Activated naive CD8-positive, alpha-beta T cell treated with anti-CD3 and anti-CD28 coated beads, Interleukin-2, amount 50 U/mL, for 16 hours (primary cell): ENCODE measurements around the gene CCDC192.
"Not testable (repeated sequence)": the region's sequence is repeated elsewhere in the genome, so short reads cannot be mapped to it uniquely, and the experiment has no call there.

Experiments
- DNase-seq: peaks from one replicate; pipeline ENCODE4 v3.0.0-alpha.2; 2020; ENCODE audit warnings: low read depth, low spot score

Gene CCDC192

GRCh38 chr5:127699416-127699815 lies 3.8 kb upstream of the CCDC192 start:
- DNase-seq, result no peak

GRCh38 chr5:127700237-127700766 lies 2.9 kb upstream of the CCDC192 start:
- no peak for DNase-seq

GRCh38 chr5:127702434-127702833 lies 757 bp upstream of the CCDC192 start:
- no peak for DNase-seq

DNA sequence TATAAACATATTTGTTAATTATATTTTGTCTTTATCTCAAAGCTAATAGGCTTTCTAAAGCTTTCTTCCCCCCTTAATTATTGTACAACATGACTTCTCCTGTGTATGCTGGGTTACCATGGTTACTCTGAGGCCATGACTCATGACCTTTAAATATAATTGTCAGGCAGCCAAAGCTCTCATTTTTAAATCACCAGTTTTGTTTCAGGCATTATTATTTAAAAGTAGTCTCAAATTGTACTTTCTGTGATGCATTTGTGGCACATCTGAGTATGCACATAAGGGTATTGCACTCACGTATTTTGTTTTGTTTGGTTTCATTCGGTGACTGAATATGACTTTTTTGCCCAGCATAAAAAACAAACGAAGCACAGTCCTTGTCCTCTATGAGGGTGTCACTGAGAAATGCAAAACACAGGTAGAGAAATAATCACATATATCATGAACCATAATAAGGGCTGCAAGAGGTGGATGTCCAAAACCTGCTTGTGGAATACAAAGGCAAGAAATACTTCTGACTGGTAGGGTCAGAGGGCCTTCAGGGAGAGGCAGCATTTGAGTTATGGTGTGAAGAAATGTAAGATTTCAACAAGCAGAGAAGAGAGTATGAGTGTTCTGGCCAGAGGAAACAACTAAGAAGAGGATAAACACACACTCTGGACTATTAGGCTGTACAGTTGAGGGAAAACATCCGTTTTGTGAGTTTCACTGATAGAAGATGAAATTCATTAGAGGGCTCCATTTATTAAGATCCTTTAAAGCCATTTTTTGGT lies 2.1 kb downstream of the CCDC192 start:
- no peak for DNase-seq

DNA sequence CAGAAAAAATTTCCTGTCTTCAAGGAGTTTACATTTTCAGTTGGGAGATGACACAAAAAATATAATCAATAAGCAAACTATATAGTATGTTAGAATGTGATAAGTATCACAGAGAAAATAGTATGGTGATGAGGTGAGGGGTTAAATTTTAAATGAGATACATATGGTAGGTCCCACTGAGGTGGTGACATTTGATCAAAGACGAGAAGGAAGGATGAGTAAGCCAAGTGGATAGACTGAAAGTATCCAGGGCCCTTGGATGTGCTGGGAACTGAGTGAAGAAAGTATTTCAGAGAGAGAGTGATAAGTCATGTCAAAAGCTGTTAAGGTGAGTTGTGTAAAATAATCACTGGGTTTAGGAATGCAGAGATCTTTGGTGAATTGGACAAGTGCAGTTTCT lies 3.5 kb downstream of the CCDC192 start:
- DNase-seq, result no peak

- DNase-seq, result no peak
These were observed 4.0 kb downstream of the CCDC192 start for GRCh38 chr5:127707209-127707608.

GRCh38 chr5:127713083-127713482 lies 9.9 kb downstream of the CCDC192 start:
- DNase-seq, result not testable (repeated sequence)

- DNase-seq, result no peak
These were observed 15.0 kb downstream of the CCDC192 start for GRCh38 chr5:127718181-127718580.

DNA sequence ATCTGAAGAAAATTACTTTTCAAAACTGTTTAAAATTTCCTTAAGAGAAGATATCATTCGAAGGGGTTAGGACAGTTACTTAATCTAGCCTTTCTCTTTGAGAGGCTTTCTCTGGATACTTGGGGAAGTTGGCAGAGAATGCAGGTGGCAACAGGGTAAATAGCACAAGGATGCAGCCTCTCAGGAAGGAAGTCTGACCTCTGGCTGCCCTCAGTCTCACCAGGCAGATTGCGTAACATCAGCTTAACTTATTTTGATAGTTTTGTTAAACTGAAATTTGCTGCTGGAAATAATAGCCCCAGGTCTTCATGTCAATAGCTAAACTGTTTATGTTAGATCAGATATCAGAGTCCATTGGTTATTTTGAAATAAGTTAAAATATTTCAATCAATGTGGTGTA lies 20.4 kb downstream of the CCDC192 start:
- DNase-seq, result no peak

DNA sequence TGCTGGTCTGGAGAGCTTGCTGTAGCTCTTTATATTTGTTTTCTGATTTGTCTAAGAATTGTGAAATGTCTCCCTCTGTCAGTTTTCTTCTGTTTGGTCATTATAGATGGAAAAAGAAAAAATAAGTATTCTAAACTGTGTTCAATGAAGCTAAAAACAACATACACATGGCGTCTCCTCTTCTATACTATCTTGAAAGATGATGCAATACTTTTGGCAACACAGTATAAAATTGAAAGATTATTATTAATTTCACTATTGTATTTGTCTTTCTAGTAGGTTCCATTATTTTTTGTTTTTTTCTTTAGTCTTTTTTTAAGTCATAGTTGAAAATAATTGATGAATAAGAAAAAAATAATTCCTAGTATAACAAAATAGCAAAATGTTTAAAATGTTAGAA lies 22.5 kb downstream of the CCDC192 start:
- DNase-seq, result no peak

GRCh38 chr5:127732963-127733362 lies 29.8 kb downstream of the CCDC192 start:
- DNase-seq, result no peak

DNA sequence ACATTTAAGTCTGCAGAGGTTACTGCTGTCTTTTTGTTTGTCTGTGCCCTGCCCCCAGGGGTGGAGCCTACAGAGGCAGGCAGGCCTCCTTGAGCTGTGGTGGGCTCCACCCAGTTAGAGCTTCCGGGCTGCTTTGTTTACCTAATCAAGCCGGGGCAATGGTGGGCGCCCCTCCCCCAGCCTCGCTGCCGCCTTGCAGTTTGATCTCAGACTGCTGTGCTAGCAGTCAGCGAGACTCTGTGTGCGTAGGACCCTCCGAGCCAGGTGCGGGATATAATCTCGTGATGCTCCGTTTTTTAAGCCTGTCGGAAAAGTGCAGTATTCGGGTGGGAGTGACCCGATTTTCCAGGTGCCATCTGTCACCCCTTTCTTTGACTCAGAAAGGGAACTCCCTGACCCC lies 36.2 kb downstream of the CCDC192 start:
- not testable (repeated sequence) for DNase-seq

DNA sequence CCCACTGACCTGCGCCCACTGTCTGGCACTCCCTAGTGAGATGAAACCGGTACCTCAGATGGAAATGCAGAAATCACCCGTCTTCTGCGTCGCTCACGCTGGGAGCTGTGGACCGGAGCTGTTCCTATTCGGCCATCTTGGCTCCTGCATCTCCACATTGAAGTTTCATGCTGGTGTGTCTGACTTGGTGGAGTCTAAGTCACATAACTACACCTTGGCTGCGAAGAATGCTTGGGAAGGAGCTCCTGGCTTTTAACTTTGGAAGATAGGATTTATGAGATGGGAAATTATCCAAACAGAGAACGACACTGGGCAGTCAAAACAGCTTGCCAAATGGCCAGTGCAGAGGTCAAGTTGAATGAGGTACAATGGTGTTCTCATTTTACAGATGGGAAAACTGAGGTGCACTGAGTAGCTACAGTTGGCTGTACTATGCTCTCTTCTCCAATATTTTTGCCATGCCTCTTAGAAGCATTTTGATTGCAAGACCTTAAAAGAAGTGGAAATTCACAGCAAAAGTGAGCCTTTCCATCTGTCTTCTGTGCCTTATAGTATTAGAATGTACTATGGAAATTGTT lies 36.7 kb downstream of the CCDC192 start:
- DNase-seq, result no peak

DNA sequence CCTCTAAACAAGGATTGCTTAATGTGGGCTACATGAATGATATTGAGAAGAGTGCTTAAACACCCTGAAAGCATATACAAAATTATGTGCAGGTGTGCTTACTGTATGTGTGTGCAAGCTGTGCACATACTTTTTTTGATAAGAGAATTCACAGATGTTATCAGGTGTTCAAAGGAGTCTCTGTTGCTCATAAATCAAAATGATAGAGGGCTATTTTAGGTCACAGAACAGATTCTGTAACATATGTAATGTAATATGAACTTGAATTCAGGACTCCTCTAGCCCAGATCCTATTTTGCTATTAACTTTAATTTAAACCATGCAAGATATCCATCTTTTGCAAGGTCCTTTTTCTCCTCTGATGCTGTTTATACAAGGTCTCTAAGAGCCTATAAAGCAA lies 38.2 kb downstream of the CCDC192 start:
- DNase-seq, result no peak

DNA sequence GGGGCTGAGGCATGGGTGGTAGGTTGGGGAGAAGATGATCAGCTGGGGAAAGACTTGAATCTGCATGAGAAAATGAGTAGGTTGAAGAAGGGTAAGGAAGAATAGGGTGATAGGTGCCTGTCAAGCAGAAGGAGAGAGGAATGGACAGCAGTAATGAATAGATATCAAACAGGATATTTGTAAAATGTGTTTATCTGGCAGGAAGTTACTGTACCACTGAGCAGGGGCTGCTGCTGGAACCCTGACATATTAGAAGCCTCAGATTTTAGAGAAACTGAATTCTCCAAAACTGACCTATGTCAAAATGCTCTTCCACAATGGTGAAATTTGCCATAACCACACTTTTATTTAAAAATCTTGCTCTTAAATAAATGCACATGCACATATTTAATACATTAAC lies 41.0 kb downstream of the CCDC192 start:
- no peak for DNase-seq

GRCh38 chr5:127746756-127747155 lies 43.6 kb downstream of the CCDC192 start:
- DNase-seq, result no peak

DNA sequence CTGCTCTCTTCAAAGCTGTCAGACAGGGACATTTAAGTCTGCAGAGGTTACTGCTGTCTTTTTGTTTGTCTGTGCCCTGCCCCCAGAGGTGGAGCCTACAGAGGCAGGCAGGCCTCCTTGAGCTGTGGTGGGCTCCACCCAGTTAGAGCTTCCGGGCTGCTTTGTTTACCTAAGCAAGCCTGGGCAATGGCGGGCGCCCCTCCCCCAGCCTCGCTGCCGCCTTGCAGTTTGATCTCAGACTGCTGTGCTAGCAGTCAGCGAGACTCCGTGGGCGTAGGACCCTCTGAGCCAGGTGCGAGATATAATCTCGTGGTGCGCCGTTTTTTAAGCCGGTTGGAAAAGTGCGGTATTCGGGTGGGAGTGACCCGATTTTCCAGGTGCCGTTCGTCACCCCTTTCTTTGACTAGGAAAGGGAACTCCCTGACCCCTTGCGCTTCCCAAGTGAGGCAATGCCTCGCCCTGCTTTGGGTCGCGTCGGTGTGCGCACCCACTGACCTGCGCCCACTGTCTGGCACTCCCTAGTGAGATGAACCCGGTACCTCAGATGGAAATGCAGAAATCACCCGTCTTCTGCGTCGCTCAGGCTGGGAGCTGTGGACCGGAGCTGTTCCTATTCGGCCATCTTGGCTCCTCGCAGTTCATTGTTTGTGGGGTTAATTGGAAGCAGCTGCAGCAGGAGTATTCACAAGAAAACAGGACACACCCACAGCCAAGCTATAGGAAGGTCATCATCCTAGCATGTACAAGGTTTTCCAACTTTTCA lies 49.5 kb downstream of the CCDC192 start:
- DNase-seq, result not testable (repeated sequence)

GRCh38 chr5:127754259-127754658 lies 51.1 kb downstream of the CCDC192 start:
- DNase-seq, result no peak

- DNase-seq, result no peak
These were observed 51.5 kb downstream of the CCDC192 start for GRCh38 chr5:127754706-127755105.

DNA sequence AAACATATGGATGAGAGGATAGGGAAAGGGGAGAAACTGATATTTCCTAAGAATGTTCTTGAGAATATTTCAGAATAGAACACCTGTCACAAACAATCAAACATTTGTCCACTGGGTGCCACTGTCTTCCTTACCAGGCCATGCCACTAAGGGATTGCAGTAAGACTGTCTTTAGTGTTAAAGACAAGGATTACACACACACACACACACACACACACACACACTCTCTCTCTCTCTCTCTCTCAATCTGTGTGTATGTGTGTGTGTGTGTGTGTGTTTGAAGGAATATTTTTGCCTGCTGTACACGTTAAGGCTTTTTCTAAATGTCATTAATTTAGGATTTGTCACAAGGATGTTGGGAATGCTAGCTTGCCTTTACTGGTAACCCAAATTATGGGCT lies 54.4 kb downstream of the CCDC192 start:
- DNase-seq, result no peak

DNA sequence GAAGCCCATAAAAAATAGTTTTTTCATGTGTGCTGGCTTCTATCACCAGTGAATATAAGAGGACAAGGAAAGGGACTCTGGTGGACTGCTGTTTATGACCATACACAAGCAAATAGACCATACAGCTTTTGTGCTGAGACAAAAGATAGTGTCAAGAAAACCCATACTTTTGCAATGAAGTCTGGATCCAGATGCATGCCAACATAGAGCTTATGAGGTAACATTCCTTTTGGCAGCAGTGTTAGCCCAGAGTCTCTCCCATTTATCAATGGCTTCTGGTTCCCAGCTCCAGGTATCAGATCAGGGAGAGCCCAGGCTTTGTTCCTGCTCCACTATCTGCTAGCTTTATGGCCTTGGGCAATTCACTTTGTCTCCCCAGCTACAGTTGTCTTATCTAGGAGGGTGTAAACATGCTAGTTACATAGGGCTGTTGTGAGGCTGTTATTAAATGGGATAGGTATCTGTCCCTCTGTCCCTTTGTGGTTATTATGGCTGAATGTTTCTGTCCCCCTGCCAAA lies 55.6 kb downstream of the CCDC192 start:
- no peak for DNase-seq

DNA sequence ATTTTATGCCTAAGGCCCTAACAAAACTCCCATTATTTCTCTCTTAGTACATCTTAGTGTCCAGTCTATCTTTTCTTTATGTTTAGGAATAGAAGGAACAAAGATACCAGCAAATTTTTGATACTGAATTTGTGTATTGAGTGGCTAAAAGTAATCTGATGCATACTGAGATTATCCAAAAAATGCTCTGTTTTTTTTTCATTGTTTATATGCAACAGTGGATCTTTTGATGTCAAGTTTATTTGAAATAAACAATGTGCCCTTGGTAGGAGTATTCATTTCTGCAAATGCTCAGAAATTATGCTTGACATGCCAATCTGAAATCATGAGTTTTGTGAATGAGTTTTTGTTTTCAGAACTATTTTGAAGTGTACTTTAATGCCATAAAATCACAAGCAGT lies 58.7 kb downstream of the CCDC192 start:
- no peak for DNase-seq
